ENCODE data around the gene TBL1XR1.
"Not testable (repeated sequence)": the region's sequence is repeated elsewhere in the genome, so short reads cannot be mapped to it uniquely, and the experiment has no call there.

Gene TBL1XR1

GRCh38 chr3:177208223-177208622, 10.9 kb upstream of the TBL1XR1 start:
- no peak for DNase-seq

GRCh38 chr3:177206936-177207335, 9.7 kb upstream of the TBL1XR1 start:
- DNase-seq, result no peak

GRCh38 chr3:177203689-177204395, 6.6 kb upstream of the TBL1XR1 start:
- no peak for DNase-seq

GRCh38 chr3:177203016-177203415, 5.7 kb upstream of the TBL1XR1 start:
- not testable (repeated sequence) for DNase-seq

- DNase-seq, result peak; percentile 33
Observed at GRCh38 chr3:177201700-177202397, 4.6 kb upstream of the TBL1XR1 start.

- DNase-seq, result no peak
Observed at GRCh38 chr3:177199206-177199760, 2.0 kb upstream of the TBL1XR1 start.

GRCh38 chr3:177197727-177198460, 612 bp upstream of the TBL1XR1 start:
- DNase-seq, result no peak

- peak; percentile 37 for DNase-seq
Observed at GRCh38 chr3:177196456-177197040, 734 bp downstream of the TBL1XR1 start.

- peak; percentile 15 for DNase-seq
Observed at GRCh38 chr3:177196008-177196455, 1.2 kb downstream of the TBL1XR1 start.

GRCh38 chr3:177195242-177195991, 1.9 kb downstream of the TBL1XR1 start:
- no peak for DNase-seq

- DNase-seq, result no peak
Observed at GRCh38 chr3:177194299-177194698, 3.0 kb downstream of the TBL1XR1 start.

GRCh38 chr3:177193688-177194268, 3.5 kb downstream of the TBL1XR1 start:
- DNase-seq, result no peak

GRCh38 chr3:177193275-177193674, 4.0 kb downstream of the TBL1XR1 start:
- DNase-seq, result not testable (repeated sequence)

GRCh38 chr3:177190756-177191681, 6.3 kb downstream of the TBL1XR1 start:
- no peak for DNase-seq

GRCh38 chr3:177190184-177190583, 7.1 kb downstream of the TBL1XR1 start:
- not testable (repeated sequence) for DNase-seq

GRCh38 chr3:177188325-177188724, 9.0 kb downstream of the TBL1XR1 start:
- not testable (repeated sequence) for DNase-seq

GRCh38 chr3:177186306-177186705, 11.0 kb downstream of the TBL1XR1 start:
- no peak for DNase-seq

GRCh38 chr3:177185035-177185574, 12.2 kb downstream of the TBL1XR1 start:
- DNase-seq, result no peak

- DNase-seq, result not testable (repeated sequence)
Observed at GRCh38 chr3:177184602-177185001, 12.7 kb downstream of the TBL1XR1 start.

- DNase-seq, result no peak
Observed at GRCh38 chr3:177182352-177182751, 14.9 kb downstream of the TBL1XR1 start.
